ENCODE results near the gene C16orf82.

DNA sequence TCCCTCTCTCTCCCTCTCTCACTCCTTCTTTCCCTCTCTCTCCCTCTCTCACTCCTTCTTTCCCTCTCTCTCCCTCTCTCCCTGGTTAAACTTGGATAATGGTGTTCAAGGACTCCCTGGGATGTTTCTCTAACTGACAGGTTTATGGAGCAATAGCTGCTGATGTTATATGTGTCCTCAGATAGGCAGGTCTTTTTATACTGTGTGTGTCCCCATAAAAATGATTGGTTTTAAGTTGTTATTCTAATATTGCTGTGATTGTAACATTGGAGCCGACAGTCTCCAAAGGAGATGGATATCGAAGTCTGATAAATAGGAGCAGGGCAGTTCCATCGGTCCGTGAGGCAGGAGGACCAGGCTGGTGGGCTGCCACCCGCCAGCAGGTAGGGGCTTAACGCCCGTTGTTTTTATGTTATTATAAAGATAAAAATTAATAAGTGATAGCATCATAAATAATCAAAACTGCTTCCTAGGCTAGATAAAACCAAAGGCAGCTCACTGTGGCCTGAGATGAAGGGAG is 38.1 kb upstream of the C16orf82 start:
- TF ChIP-seq, protein P1, sequence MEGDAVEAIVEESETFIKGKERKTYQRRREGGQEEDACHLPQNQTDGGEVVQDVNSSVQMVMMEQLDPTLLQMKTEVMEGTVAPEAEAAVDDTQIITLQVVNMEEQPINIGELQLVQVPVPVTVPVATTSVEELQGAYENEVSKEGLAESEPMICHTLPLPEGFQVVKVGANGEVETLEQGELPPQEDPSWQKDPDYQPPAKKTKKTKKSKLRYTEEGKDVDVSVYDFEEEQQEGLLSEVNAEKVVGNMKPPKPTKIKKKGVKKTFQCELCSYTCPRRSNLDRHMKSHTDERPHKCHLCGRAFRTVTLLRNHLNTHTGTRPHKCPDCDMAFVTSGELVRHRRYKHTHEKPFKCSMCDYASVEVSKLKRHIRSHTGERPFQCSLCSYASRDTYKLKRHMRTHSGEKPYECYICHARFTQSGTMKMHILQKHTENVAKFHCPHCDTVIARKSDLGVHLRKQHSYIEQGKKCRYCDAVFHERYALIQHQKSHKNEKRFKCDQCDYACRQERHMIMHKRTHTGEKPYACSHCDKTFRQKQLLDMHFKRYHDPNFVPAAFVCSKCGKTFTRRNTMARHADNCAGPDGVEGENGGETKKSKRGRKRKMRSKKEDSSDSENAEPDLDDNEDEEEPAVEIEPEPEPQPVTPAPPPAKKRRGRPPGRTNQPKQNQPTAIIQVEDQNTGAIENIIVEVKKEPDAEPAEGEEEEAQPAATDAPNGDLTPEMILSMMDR (IDR thresholded peaks at IDR 0.05; ENCODE audit: borderline replicate concordance, extremely low read depth, low read length, poor library complexity, severe bottlenecking), result no peak
- TF ChIP-seq EZH2 (IDR thresholded peaks at IDR 0.05; ENCODE audit: borderline replicate concordance, low read depth, low read length, severe bottlenecking), result no peak

Measured in DND-41 (cell line).